H7 (cell line): ENCODE measurements around the gene SLC4A9. TPM values are rescaled to one million over a fixed set of nuclear protein-coding genes. Genes with fewer than 3 reads are reported as not detected.
A peak's percentile ranks its signal among the peaks of the same experiment; 100 is the strongest.

Source experiments
- DNase-seq: peaks from one replicate; pipeline ENCODE4 v3.0.0; 2012
- H3K27me3 ChIP-seq: 2 replicates; pipeline ENCODE4 v1.6.0; 2011; ENCODE audit warnings: mild to moderate bottlenecking, low read length; ENCODE audit not compliant: control insufficient read depth, insufficient read depth
- H3K36me3 ChIP-seq: replicated peaks from 2 replicates; pipeline ENCODE4 v1.5.1; 2011; ENCODE audit warnings: low read length; ENCODE audit not compliant: control insufficient read depth, insufficient read depth
- H3K4me3 ChIP-seq: 2 replicates; pipeline ENCODE4 v1.5.1; 2011; ENCODE audit warnings: low read depth, mild to moderate bottlenecking, control low read depth, low read length, moderate library complexity; ENCODE audit not compliant: insufficient read depth
- total RNA-seq: library from RNA; depleted of rRNA; stranded (reverse); fragments of >200 nt; shearing (Covaris generic); gene quantifications from 2 replicates; pipeline ENCODE4 v1.2.3, GENCODE V29; 2014

The SLC4A9 gene
- total RNA-seq, 1 experiment from 2014 or later, result not detected

- Histone ChIP-seq H3K4me3 (no peak overlapping the region), H3K27me3 (peaks cover 2% of the 10 kb centered on the region; the same call in 1 of the 2 replicates), H3K36me3 (no peaks in the 10 kb centered on the region)
- DNase-seq, result no peak
Observed at GRCh38 chr5:140362311-140362710, 2.3 kb downstream of the SLC4A9 start.

GRCh38 chr5:140362875-140363630, 3.1 kb downstream of the SLC4A9 start:
- peak overlapping the region; percentile 48 for H3K4me3 ChIP-seq
- peak; percentile 96 for DNase-seq

GRCh38 chr5:140363631-140364471, 3.9 kb downstream of the SLC4A9 start:
- peak overlapping the region; percentile 48 for H3K4me3 ChIP-seq
- H3K27me3 ChIP-seq, result peaks cover 2% of the 10 kb centered on the region; the same call in 1 of the 2 replicates
- no peaks in the 10 kb centered on the region for H3K36me3 ChIP-seq
- DNase-seq, result no peak

More at GRCh38 chr5:140362875-140363630, 3.1 kb downstream of the SLC4A9 start:
- Histone ChIP-seq H3K36me3 (no peaks in the 10 kb centered on the region), H3K27me3 (peaks cover 2% of the 10 kb centered on the region; the same call in 1 of the 2 replicates)

- H3K27me3 ChIP-seq, result peaks cover 2% of the 10 kb centered on the region; the same call in 1 of the 2 replicates
- no peaks in the 10 kb centered on the region for H3K36me3 ChIP-seq
- H3K4me3 ChIP-seq, result no peak overlapping the region
- no peak for DNase-seq
Observed at GRCh38 chr5:140364472-140364765, 4.4 kb downstream of the SLC4A9 start.

GRCh38 chr5:140365282-140365681, 5.3 kb downstream of the SLC4A9 start:
- Histone ChIP-seq H3K27me3 (peaks cover 2% of the 10 kb centered on the region; the same call in 1 of the 2 replicates), H3K4me3 (no peak overlapping the region), H3K36me3 (no peaks in the 10 kb centered on the region)
- no peak for DNase-seq

GRCh38 chr5:140365941-140366340, 5.9 kb downstream of the SLC4A9 start:
- no peaks in the 10 kb centered on the region for H3K36me3 ChIP-seq
- H3K27me3 ChIP-seq, result peaks cover 2% of the 10 kb centered on the region; the same call in 1 of the 2 replicates
- H3K4me3 ChIP-seq, result no peak overlapping the region
- peak; percentile 6 for DNase-seq

- Histone ChIP-seq H3K27me3 (peaks cover 2% of the 10 kb centered on the region; the same call in 1 of the 2 replicates), H3K4me3 (no peak overlapping the region), H3K36me3 (no peaks in the 10 kb centered on the region)
- DNase-seq, result peak; percentile 7
Observed at GRCh38 chr5:140366589-140367255, 6.7 kb downstream of the SLC4A9 start.

- H3K36me3 ChIP-seq, result no peaks in the 10 kb centered on the region
- peak; percentile 26 for DNase-seq
- H3K4me3 ChIP-seq, result no peak overlapping the region
- H3K27me3 ChIP-seq, result peaks cover 2% of the 10 kb centered on the region; the same call in 1 of the 2 replicates
Observed at GRCh38 chr5:140367256-140368013, 7.4 kb downstream of the SLC4A9 start.

GRCh38 chr5:140371356-140372151, 11.6 kb downstream of the SLC4A9 start:
- H3K27me3 ChIP-seq, result no peaks in the 10 kb centered on the region
- H3K36me3 ChIP-seq, result no peaks in the 10 kb centered on the region
- H3K4me3 ChIP-seq, result no peak overlapping the region
- DNase-seq, result no peak

- Histone ChIP-seq H3K36me3 (no peaks in the 10 kb centered on the region), H3K27me3 (no peaks in the 10 kb centered on the region), H3K4me3 (no peak overlapping the region)
- peak; percentile 85 for DNase-seq
Observed at GRCh38 chr5:140372971-140373487, 13.0 kb downstream of the SLC4A9 start.

- no peak overlapping the region for H3K4me3 ChIP-seq
- no peaks in the 10 kb centered on the region for H3K27me3 ChIP-seq
- DNase-seq, result no peak
- no peaks in the 10 kb centered on the region for H3K36me3 ChIP-seq
Observed at GRCh38 chr5:140381351-140381750, 21.4 kb downstream of the SLC4A9 start.

GRCh38 chr5:140381972-140382371, 22.0 kb downstream of the SLC4A9 start:
- no peak for DNase-seq
- Histone ChIP-seq H3K4me3 (no peak overlapping the region), H3K36me3 (no peaks in the 10 kb centered on the region), H3K27me3 (no peaks in the 10 kb centered on the region)

- Histone ChIP-seq H3K27me3 (no peaks in the 10 kb centered on the region), H3K36me3 (no peaks in the 10 kb centered on the region), H3K4me3 (no peak overlapping the region)
- no peak for DNase-seq
Observed at GRCh38 chr5:140382866-140383265, 22.9 kb downstream of the SLC4A9 start.
